ENCODE data around the gene ZNF578.
"Not testable (repeated sequence)": the region's sequence is repeated elsewhere in the genome, so short reads cannot be mapped to it uniquely, and the experiment has no call there.

ZNF578 gene

GRCh38 chr19:52518646-52519045, 65.3 kb downstream of the ZNF578 start:
- no peak for DNase-seq

- not testable (repeated sequence) for DNase-seq
Measured at GRCh38 chr19:52519175-52519574, 65.8 kb downstream of the ZNF578 start.

DNA sequence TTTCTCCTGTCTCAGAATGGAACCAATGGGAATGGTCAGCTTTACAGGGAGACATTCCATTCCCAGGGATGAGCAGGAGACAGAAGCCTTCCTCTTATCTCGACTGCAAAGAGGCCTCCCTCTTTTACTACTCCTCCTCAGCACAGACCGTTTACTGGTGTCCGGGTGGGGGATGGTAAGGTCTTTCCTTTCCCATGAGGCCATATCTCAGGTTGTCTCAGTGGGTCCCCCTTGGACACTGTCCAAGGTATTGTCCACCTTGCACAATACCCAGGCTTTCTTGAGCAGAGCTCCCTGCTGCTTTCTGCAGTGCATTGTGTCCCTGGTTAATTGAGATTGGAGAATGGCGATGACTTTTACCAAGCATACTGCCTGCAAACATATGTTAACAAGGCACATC, 66.7 kb downstream of the ZNF578 start:
- DNase-seq: no peak

DNA sequence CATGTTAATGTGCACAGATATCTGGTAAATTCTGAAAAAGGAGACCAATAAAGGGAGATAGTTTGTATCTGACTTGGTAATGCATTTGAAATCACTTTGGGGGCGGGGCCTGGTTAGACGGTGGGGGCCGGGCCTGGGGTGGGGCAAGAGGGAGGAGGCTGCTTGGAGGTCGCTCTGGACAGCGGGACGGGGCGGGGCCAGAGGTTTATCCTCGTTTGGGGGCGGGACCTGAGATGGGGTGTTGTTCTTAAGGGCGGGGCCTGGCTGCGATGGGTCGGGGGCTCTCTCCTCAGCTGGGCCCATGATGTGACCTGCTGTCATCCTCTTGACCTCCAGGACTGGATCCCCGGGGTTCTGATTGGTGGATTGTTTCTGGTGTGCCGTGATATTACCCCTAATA, 69.2 kb downstream of the ZNF578 start:
- DNase-seq: no peak

DNA sequence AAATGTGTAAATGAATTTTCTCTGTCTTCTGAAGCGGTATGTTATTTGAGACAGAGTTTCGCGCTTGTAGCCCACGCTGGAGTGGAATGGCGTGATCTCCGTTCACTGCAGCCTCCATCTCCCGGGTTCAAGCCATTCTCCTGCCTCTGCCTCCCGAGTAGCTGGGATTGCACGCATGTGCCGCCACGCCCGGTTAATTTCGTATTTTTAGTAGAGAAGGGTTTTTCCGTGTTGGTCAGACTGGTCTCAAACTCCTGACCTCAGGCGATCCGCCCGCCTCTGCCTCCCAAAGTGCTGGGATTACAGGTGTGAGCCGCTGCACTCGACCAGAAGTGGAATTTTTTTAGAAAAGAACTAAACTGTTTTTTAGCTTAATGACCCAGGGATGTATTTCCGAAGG, 70.7 kb downstream of the ZNF578 start:
- no peak for DNase-seq

DNA sequence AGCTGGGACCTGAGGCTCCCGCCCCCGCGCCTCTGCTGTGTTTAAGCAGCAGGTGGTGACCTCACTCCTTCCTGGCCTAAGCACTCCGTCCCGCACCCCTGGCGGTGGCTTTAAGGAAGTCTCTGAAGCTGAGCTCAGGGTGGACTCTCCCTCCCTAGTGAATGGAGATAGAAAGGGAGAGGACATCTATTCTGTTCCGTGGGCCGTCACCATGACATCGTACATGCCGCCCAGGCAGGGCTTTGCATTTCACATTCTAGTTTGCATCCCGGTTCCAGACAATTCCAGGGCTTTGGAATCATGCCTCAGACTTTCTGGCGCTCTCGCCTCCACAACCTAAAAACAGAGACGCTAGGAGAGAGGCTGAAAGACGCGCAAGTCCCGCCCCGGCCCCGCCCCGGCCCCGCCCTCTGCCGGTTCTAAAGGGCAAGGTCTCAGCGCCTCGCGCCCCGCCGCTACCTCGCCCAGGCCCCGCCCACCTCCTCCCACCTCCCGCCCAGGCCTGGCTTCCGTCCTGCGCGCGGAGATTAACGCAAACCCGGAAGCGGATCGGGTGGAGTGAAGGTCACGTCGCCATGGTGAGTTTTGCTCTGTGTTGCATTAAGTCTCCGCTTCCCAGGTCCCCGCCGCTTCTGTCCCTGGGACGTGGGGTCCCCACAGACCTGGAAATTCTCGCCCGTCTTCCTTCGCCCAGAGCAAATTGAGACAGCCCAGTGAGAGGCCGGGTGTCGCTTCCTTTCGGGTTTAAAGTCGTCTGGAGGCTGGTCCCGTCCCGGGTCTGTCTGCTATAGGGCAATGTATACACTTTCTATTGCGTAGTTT, 74.0 kb downstream of the ZNF578 start, which contains the start of gene ZNF808:
Gene ZNF808, plus strand, starts transcription at position 535 of the 822 bp plus-strand sequence. CDS start 15,617 bp downstream, outside the sequence.
- DNase-seq: peak; percentile 97

DNA sequence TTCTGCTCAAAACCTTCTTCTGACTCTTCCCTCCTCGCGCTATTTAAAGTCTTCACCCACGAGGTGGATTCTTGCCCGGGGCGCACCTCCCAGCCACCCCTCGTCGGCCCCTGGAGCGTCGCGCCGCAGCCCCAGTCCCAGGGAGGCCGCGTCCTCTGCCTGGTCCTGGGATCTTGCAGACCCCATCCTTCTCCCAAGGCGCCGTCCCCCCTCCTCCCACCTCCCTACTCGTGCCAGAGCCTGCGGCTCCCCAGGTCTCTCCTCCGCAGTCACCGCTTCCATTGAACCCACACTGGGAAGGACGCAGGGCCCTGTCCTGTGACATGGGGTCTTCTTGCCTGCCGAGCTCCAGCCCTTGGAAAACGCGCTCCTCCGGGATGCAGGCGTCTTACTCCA, 74.6 kb downstream of the ZNF578 start:
- peak; percentile 20 for DNase-seq

DNA sequence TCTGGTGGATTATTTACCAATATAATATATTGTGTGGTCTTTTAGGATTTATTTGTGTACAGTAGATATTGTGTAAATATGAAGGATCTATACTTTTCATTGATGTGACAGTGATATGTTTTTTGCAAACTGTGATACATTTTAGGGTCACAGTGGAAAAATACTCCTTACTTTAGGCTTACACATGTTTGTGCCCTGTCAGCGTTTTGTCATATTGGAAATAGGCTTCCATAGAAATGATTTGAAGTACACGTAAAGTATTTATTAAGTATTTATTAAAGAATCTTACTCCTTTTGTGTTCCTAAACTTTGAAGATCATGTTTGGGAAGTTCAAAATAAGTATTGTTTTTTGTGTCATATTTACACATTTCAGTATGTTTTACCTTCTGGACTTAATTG, 79.1 kb downstream of the ZNF578 start:
- no peak for DNase-seq

DNA sequence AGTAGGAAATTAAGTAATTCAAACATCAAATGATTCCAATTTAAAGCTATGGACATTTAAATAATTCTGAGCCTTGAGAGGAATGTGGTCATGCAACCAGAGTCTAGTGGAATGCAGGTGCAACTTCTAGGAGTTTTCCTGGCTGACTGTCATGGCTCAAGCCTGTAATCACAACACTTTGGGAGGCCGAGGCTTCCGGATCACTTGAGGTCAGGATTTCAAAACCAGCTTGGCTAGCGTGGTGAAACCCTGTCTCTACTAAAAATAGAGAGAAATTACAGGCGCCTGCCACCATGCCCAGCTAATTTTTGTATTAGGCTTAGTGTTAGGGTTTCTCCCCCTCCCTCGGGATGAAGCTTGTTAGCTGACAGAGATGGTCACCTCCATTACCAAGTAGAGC, 80.5 kb downstream of the ZNF578 start:
- no peak for DNase-seq

DNA sequence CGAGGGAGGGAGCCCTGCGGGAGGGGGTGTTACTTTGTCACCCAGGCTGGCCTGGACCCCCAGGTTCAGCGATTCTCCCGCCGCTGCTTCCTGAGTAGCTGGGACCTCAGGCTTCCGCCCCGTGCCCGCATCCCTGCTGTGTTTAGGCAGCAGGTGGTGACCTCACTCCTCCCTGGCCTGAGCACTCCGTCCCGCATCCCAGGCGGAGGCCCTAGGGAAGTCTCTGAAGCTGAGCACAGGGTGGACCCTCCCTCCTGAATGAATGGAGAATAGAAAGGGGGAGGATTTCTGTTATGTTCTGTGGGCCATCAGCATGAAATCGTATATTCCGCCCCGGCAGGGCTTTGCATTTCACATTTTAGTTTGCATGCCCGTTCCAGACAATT, 82.0 kb downstream of the ZNF578 start:
- DNase-seq: not testable (repeated sequence)

DNA sequence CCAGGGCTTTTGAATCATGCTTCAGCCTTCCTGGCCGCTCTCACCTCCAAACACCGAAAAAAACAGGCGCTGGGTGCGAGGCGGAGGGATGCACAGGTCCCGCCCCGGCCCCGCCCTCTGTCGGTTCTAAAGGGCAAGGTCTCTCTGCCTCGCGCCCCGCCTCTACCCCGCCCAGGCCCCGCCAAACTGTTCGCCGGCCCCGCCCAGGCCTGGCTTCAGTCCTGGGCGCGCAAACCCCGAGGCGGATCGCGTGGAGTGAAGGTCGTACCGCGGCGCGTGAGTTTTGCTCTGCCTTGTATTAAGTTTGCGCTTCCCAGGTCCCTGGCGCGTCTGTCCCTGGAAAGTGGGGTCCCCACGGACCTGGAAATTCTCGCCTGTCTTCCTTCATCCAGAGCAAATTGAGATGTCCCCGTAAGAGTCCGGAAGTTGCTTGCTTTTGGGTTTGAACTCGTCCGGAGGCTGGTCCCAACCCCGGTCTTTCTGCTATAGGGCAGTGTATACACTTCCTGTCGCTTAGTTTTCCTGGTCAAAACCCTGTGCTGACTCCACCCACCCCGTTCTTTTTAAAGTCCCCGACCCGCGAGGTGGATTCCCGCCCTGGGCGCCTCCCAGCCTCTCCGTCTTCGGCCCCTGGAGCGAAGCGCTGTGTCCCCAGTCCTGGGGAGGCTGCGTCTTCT, 82.6 kb downstream of the ZNF578 start:
- DNase-seq: peak; percentile 93

DNA sequence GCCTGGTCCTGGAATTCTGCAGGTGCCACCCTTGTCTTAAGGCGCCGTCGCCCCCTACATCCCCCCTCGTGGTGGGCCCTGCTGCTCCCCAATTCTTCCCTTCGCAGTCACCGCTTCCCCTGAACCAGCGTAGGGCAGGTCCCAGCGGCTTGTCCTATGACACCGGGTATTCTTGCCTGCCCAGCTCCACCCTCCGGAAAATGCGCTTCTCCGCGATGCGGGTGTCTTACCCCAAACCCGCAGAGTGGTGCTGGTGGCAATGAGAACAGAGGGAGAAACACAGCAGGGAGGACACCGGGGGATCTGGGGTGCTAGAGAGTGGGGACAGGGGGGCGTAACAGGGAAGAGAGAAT, 83.1 kb downstream of the ZNF578 start:
- peak; percentile 40 for DNase-seq

DNA sequence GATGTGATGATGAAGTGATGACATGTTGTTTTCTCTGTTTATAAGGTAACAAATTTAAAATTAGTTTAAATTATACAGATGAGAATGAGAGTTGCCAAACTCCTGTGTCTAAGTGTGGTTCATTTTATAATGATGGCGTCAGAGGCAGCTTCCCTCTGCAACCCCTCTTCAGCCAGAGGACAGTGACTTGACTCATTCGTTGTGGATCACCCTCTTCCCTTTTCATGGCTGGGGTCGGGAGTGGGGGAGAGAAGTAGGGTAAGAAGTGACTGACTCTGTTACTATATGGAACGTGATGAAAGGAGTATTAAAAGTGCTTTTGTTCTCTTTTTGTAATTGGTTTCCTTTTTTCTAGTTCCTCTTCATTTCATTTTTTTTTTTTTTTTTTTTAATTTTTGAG, 85.5 kb downstream of the ZNF578 start:
- DNase-seq: not testable (repeated sequence)

GRCh38 chr19:52541176-52541575, 87.8 kb downstream of the ZNF578 start:
- DNase-seq: not testable (repeated sequence)

GRCh38 chr19:52541608-52542007, 88.3 kb downstream of the ZNF578 start:
- no peak for DNase-seq

- DNase-seq: not testable (repeated sequence)
Measured at GRCh38 chr19:52542541-52542940, 89.2 kb downstream of the ZNF578 start.

- peak; percentile 21 for DNase-seq
Measured at GRCh38 chr19:52542984-52543664, 89.8 kb downstream of the ZNF578 start.

DNA sequence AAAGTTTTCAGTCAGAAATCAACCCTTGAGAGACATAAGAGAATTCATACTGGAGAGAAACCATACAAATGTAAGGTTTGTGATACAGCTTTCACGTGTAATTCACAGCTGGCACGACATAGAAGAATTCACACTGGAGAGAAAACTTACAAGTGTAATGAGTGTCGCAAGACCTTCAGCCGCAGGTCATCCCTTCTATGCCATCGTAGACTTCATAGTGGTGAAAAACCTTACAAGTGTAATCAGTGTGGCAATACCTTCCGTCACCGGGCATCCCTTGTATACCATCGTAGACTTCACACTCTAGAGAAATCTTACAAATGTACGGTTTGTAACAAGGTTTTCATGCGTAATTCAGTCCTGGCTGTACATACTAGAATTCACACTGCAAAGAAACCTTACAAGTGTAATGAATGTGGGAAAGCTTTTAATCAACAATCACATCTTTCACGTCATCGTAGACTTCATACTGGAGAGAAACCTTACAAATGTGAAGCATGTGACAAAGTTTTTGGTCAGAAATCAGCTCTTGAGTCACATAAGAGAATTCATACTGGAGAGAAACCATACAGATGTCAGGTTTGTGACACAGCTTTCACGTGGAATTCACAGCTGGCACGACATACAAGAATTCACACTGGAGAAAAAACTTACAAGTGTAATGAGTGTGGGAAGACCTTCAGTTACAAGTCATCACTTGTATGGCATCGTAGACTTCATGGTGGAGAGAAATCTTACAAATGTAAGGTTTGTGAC, 101.0 kb downstream of the ZNF578 start:
- DNase-seq: no peak

DNA sequence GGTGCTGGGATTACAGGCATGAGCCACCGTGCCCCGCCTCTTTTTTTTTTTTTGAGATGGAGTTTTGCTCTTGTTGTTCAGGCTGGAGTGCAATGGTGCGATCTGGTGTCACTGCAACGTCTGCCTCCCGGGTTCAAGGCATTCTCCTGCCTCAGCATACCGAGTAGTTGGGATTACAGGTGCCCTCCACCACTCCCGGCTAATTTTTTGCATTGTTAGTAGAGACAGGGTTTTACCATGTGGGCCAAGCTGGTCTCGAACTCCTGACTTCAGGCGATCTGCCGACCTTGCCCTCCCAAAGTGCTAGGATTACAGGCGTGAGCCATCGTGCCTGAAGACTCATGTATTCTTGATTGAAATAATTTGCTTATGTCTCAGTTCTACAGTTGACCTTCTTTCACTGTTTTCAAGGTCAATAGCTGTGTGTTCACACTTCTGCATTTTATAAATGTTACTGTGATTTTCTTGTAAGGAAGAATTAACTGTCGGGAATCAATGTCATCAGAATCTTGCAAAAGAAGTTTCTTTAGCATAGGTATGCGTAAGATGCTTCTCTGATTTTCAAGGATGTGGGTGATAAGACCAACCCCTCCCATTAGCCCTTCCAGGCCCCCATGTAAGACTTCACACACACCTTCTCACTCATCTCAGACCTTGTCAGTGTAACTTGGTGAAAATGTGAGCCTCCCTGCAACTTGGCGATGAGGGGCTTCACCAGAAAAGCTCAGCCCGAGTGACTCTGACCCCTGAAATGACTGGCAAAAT, 104.1 kb downstream of the ZNF578 start:
- no peak for DNase-seq

- not testable (repeated sequence) for DNase-seq
Measured at GRCh38 chr19:52558732-52559445, 105.5 kb downstream of the ZNF578 start.

DNA sequence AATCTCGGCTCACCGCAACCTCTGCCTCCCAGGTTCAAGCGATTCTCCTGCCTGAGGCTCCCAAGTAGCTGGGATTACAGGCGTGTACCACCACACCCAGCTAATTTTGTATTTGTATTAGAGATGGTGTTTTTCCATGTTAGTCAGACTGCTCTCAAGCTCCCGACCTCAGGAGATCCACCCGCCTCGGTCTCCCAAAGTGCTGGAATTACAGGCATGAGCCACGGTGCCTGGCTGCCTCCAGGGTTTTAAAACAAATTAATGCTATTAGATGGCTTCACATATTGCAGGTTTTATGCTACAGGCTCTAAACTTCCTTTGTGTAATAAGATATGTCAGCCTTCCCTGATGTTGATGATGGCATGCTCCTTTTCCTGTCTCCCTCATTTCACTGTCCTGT, 108.3 kb downstream of the ZNF578 start:
- DNase-seq: not testable (repeated sequence)

Measured in activated CD8-positive, alpha-beta memory T cell treated with anti-CD3 and anti-CD28 coated beads, Interleukin-2, amount 50 U/mL, for 4 hours (primary cell).